SK-N-SH treated with all-trans-retinoic acid at 6 μM for 48 hours (cell line): ENCODE data around the gene OXCT1.
A peak's percentile ranks its signal among the peaks of the same experiment; 100 is the strongest.
"Not testable (repeated sequence)": the region's sequence is repeated elsewhere in the genome, so short reads cannot be mapped to it uniquely, and the experiment has no call there.

ENCODE experiments used
- ATAC-seq: fragments of 200-7000 bp; cut with Tn5 transposase; 3 replicates; pipeline ENCODE4 v1.9.1; 2020; ENCODE audit warnings: mild to moderate bottlenecking, moderate library complexity
- BACH2 ChIP-seq: fragments of 250-450 bp; sonication (Bioruptor Pico); IDR thresholded peaks from 2 replicates; pipeline ENCODE4 v1.9.0; 2021; ENCODE audit warnings: mild to moderate bottlenecking, borderline replicate concordance
- CREB5 ChIP-seq: fragments of 250-450 bp; sonication (Bioruptor Pico); IDR thresholded peaks from 2 replicates; pipeline ENCODE4 v1.5.1; 2020; ENCODE audit warnings: low read depth, mild to moderate bottlenecking, moderate library complexity
- CSDC2 ChIP-seq: fragments of 250-450 bp; sonication (Bioruptor Pico); IDR thresholded peaks from 2 replicates; pipeline ENCODE4 v1.5.0; 2020; ENCODE audit warnings: mild to moderate bottlenecking, moderate library complexity
- ESRRG ChIP-seq: fragments of 250-450 bp; sonication (Bioruptor Pico); IDR thresholded peaks from 2 replicates; pipeline ENCODE4 v1.6.1; 2021; ENCODE audit warnings: mild to moderate bottlenecking
- ISL1 ChIP-seq: fragments of 250-450 bp; sonication (Bioruptor Pico); IDR thresholded peaks from 2 replicates; pipeline ENCODE4 v2.1.2; 2022; ENCODE audit warnings: mild to moderate bottlenecking, moderate library complexity
- OSR1 ChIP-seq: fragments of 250-450 bp; sonication (Bioruptor Pico); IDR thresholded peaks from 2 replicates; pipeline ENCODE4 v1.8.0; 2022; ENCODE audit warnings: moderate library complexity, mild to moderate bottlenecking, inconsistent platforms
- PPARA ChIP-seq: fragments of 250-450 bp; sonication (Bioruptor Pico); IDR thresholded peaks from 2 replicates; pipeline ENCODE4 v1.5.0; 2020; ENCODE audit warnings: mild to moderate bottlenecking, borderline replicate concordance
- RARB ChIP-seq: fragments of 250-450 bp; sonication (Bioruptor Pico); IDR thresholded peaks from 2 replicates; pipeline ENCODE4 v1.8.0; 2021; ENCODE audit warnings: mild to moderate bottlenecking, moderate library complexity
- SNAI2 ChIP-seq: fragments of 250-450 bp; sonication (Bioruptor Pico); IDR thresholded peaks from 2 replicates; pipeline ENCODE4 v1.5.0; 2020; ENCODE audit warnings: mild to moderate bottlenecking, moderate library complexity
- TCF4 ChIP-seq: fragments of 250-450 bp; sonication (Bioruptor Pico); IDR thresholded peaks from 2 replicates; pipeline ENCODE4 v1.8.0; 2021; ENCODE audit warnings: mild to moderate bottlenecking, moderate library complexity, borderline replicate concordance
- TOX ChIP-seq: fragments of 250-450 bp; sonication (Bioruptor Pico); IDR thresholded peaks from 2 replicates; pipeline ENCODE4 v1.8.0; 2021; ENCODE audit warnings: mild to moderate bottlenecking, moderate library complexity, borderline replicate concordance
- ZC3H10 ChIP-seq: fragments of 250-450 bp; sonication (Bioruptor Pico); IDR thresholded peaks from 2 replicates; pipeline ENCODE4 v1.5.1; 2021; ENCODE audit warnings: mild to moderate bottlenecking, moderate library complexity
- ZFP3 ChIP-seq: fragments of 250-450 bp; sonication (Bioruptor Pico); IDR thresholded peaks from 2 replicates; pipeline ENCODE4 v1.5.0; 2020; ENCODE audit warnings: mild to moderate bottlenecking, moderate library complexity
- ZNF565 ChIP-seq: fragments of 450-650 bp; formaldehyde crosslinking; conservative IDR thresholded peaks from 2 replicates; pipeline ENCODE4 v1.5.0; 2020; ENCODE audit warnings: low read depth, mild to moderate bottlenecking, moderate library complexity
- TF ChIP-seq, protein P1 (sequence below): fragments of 250-450 bp; sonication (Bioruptor Pico); IDR thresholded peaks from 2 replicates; pipeline ENCODE4 v1.8.0; 2021; ENCODE audit warnings: low read depth, mild to moderate bottlenecking, moderate library complexity, borderline replicate concordance
- TF ChIP-seq, protein P2 (sequence below): fragments of 250-450 bp; sonication (Bioruptor Pico); IDR thresholded peaks from 2 replicates; pipeline ENCODE4 v1.5.1; 2021; ENCODE audit warnings: mild to moderate bottlenecking, moderate library complexity
- TF ChIP-seq, protein P3 (sequence below): fragments of 250-450 bp; sonication (Bioruptor Pico); IDR thresholded peaks from 2 replicates; pipeline ENCODE4 v1.5.0; 2020; ENCODE audit warnings: mild to moderate bottlenecking, moderate library complexity
- TF ChIP-seq, protein P4 (sequence below): fragments of 250-450 bp; sonication (Bioruptor Pico); IDR thresholded peaks from 2 replicates; pipeline ENCODE4 v1.8.0; 2020; ENCODE audit warnings: mild to moderate bottlenecking, moderate library complexity, borderline replicate concordance

The OXCT1 gene

DNA sequence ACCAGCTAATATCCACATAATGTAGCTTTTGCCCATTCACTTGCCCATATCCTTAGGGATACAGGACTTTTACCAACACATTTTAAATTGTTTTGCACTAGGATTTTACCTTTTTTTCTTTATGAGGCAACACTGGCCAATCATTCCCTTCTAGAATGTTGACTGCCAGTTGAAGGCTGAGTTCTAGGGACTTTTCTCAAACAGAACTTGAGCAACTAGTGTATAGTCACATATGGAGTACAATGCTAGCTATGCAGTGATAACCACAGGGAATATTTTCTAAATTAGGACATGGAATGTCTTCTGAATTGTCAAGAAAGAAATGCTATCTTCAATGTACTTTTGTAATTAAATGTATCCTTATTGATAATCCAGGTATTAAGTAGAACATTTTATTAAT is 133.6 kb downstream of the OXCT1 start:
- ATAC-seq: no peak
- TF ChIP-seq RARB (CRISPR knock-in tag) (no peak), ISL1 (CRISPR knock-in tag) (no peak), OSR1 (no peak), TCF4 (CRISPR knock-in tag) (no peak), TOX (CRISPR knock-in tag) (no peak), ZNF565 (no peak), CSDC2 (CRISPR knock-in tag) (no peak), ZFP3 (CRISPR knock-in tag) (no peak), BACH2 (no peak), ZC3H10 (no peak), SNAI2 (no peak), ESRRG (no peak), PPARA (CRISPR knock-in tag) (no peak), CREB5 (CRISPR knock-in tag) (no peak)
- TF ChIP-seq, protein P1, sequence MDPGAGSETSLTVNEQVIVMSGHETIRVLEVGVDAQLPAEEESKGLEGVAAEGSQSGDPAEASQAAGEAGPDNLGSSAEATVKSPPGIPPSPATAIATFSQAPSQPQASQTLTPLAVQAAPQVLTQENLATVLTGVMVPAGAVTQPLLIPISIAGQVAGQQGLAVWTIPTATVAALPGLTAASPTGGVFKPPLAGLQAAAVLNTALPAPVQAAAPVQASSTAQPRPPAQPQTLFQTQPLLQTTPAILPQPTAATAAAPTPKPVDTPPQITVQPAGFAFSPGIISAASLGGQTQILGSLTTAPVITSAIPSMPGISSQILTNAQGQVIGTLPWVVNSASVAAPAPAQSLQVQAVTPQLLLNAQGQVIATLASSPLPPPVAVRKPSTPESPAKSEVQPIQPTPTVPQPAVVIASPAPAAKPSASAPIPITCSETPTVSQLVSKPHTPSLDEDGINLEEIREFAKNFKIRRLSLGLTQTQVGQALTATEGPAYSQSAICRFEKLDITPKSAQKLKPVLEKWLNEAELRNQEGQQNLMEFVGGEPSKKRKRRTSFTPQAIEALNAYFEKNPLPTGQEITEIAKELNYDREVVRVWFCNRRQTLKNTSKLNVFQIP (CRISPR knock-in tag): no peak
- TF ChIP-seq, protein P2, sequence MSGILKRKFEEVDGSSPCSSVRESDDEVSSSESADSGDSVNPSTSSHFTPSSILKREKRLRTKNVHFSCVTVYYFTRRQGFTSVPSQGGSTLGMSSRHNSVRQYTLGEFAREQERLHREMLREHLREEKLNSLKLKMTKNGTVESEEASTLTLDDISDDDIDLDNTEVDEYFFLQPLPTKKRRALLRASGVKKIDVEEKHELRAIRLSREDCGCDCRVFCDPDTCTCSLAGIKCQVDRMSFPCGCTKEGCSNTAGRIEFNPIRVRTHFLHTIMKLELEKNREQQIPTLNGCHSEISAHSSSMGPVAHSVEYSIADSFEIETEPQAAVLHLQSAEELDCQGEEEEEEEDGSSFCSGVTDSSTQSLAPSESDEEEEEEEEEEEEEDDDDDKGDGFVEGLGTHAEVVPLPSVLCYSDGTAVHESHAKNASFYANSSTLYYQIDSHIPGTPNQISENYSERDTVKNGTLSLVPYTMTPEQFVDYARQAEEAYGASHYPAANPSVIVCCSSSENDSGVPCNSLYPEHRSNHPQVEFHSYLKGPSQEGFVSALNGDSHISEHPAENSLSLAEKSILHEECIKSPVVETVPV (CRISPR knock-in tag): no peak
- TF ChIP-seq, protein P3, sequence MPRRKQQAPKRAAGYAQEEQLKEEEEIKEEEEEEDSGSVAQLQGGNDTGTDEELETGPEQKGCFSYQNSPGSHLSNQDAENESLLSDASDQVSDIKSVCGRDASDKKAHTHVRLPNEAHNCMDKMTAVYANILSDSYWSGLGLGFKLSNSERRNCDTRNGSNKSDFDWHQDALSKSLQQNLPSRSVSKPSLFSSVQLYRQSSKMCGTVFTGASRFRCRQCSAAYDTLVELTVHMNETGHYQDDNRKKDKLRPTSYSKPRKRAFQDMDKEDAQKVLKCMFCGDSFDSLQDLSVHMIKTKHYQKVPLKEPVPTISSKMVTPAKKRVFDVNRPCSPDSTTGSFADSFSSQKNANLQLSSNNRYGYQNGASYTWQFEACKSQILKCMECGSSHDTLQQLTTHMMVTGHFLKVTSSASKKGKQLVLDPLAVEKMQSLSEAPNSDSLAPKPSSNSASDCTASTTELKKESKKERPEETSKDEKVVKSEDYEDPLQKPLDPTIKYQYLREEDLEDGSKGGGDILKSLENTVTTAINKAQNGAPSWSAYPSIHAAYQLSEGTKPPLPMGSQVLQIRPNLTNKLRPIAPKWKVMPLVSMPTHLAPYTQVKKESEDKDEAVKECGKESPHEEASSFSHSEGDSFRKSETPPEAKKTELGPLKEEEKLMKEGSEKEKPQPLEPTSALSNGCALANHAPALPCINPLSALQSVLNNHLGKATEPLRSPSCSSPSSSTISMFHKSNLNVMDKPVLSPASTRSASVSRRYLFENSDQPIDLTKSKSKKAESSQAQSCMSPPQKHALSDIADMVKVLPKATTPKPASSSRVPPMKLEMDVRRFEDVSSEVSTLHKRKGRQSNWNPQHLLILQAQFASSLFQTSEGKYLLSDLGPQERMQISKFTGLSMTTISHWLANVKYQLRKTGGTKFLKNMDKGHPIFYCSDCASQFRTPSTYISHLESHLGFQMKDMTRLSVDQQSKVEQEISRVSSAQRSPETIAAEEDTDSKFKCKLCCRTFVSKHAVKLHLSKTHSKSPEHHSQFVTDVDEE: no peak
- TF ChIP-seq, protein P4, sequence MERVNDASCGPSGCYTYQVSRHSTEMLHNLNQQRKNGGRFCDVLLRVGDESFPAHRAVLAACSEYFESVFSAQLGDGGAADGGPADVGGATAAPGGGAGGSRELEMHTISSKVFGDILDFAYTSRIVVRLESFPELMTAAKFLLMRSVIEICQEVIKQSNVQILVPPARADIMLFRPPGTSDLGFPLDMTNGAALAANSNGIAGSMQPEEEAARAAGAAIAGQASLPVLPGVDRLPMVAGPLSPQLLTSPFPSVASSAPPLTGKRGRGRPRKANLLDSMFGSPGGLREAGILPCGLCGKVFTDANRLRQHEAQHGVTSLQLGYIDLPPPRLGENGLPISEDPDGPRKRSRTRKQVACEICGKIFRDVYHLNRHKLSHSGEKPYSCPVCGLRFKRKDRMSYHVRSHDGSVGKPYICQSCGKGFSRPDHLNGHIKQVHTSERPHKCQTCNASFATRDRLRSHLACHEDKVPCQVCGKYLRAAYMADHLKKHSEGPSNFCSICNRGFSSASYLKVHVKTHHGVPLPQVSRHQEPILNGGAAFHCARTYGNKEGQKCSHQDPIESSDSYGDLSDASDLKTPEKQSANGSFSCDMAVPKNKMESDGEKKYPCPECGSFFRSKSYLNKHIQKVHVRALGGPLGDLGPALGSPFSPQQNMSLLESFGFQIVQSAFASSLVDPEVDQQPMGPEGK (CRISPR knock-in tag): no peak

DNA sequence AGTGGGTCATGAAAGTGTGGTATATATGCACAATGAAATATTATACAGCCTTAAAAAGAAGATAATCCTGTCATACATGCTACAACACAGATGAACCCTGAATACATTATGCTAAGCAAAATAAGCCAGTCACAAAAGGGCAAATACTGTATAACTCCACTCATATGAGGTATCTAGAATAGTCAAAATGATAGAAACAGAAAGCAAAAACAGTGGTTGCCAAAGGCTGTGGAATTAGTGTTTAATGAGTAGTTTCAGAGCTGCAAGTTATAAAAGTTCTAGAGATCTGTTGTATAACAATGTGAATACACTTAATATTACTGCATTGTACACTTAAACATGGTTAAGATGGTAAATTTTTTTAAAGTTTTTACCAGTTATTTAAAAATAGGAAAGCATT is 135.0 kb downstream of the OXCT1 start:
- ATAC-seq: no peak
- no peak for TF ChIP-seq TCF4 (CRISPR knock-in tag)

- not testable (repeated sequence) for ATAC-seq
These were observed 140.8 kb downstream of the OXCT1 start for GRCh38 chr5:41729381-41729780.

DNA sequence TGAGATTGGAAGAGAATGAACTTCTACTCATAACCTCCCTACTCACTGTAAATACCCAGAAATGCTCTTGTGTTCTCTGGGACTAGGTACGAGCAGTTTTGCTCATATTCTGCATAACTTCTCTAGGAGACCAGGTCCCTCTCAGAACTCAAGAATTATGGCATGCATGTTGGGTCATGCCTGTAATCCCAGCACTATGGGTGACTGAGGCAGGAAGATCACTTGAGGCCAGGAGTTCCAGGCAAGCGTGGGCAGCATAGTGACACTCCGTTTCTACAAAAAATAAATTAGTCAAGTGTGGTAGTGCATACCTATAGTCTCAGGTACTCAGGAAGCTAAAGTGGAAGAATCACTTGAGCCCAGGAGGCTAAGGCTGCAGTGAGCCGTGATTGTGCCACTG is 141.9 kb downstream of the OXCT1 start:
- no peak for ATAC-seq
- TF ChIP-seq OSR1: no peak

DNA sequence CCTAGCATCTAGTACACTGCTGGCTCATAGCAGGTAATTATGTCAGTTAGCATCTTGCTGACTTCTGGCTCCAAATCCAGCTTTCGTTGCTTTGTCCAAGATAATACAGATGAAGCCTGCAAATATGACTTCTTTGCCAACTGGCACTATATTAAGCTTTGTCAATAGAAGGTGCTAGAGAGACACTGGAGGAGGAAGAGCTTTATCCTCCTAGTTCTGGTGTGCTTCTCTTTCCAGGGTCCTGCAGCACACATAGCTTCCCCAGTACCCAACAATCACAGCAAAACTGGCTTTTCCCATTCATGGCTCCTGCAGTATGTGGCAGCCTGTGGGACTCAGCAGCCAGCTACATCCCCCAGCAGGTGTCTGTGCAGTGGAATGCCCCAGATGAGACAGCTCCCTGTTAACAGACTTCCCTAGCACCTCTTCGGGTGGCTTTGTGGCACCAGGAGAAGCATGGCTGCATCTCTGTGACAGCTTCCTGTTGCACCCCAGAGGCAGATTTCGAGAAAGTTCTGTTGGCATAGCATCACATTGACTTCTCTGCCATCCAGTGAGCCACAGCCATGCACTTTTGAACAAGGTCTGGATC is 147.8 kb downstream of the OXCT1 start:
- TF ChIP-seq, protein P3: no peak
- ATAC-seq: peak; percentile 53; the same call in 2 of the 3 replicates
